ENCODE results near the gene RNF144B. TPM values are rescaled to one million over a fixed set of nuclear protein-coding genes. Genes with fewer than 3 reads are reported as not detected.

RNF144B gene
- total and polyA plus RNA-seq, 2 donors (not counting 1 experiment from before 2014, with no cell fraction given) = 0.61 to 0.83 TPM

- Histone ChIP-seq H3K79me2 (ENCODE audit: control insufficient read depth, insufficient read depth, low read length) (no peaks in the 10 kb centered on the region), H4K20me1 (ENCODE audit: control insufficient read depth, extremely low read depth, insufficient read depth, low read length) (no peaks in the 10 kb centered on the region), H3K27me3 (ENCODE audit: control insufficient read depth, insufficient read depth, low read length) (no peaks in the 10 kb centered on the region), H3K4me2 (ENCODE audit: extremely low read depth, insufficient read depth, low read length) (no peak overlapping the region), H3K4me1 (ENCODE audit: control insufficient read depth, extremely low read depth, insufficient read depth, low read length) (no peaks in the 10 kb centered on the region), H2AFZ (ENCODE audit: low read length) (no peak overlapping the region), H3K9me3 (ENCODE audit: control insufficient read depth, insufficient read depth, low read depth, low read length) (no peaks in the 10 kb centered on the region), H3K4me3 (replicated peaks in 1 of 4; ENCODE audit: control extremely low read depth in 1 of 4, insufficient read depth in 1 of 4, low read depth in 3 of 4, low read length in 4 of 4) (no peak overlapping the region), H3K36me3 (ENCODE audit: control insufficient read depth, insufficient read depth, low read length) (no peaks in the 10 kb centered on the region), H3K27ac (ENCODE audit: insufficient read depth, low read length) (no peak overlapping the region), H3K9ac (ENCODE audit: insufficient read depth, low read length) (no peak overlapping the region)
- DNase-seq (ENCODE audit: low read depth in 2 of 2) = no peak
- TF ChIP-seq CTCF (conservative IDR thresholded peaks at IDR 0.05 in 1 of 2, IDR thresholded peaks at IDR 0.05 in 1 of 2; ENCODE audit: low read depth in 1 of 2, low read length in 2 of 2) (no peak), EZH2 (IDR thresholded peaks at IDR 0.05; ENCODE audit: low read length, missing control alignments) (no peak)
Observed at GRCh38 chr6:18493382-18493891, 106.3 kb downstream of the RNF144B start.

GRCh38 chr6:18493925-18494324 is 106.8 kb downstream of the RNF144B start:
- DNase-seq (ENCODE audit: low read depth in 2 of 2) = no peak
- H3K9me3 ChIP-seq (ENCODE audit: control insufficient read depth, insufficient read depth, low read depth, low read length) = no peaks in the 10 kb centered on the region
- no peak overlapping the region for H3K27ac ChIP-seq (ENCODE audit: insufficient read depth, low read length)
- H3K4me2 ChIP-seq (ENCODE audit: extremely low read depth, insufficient read depth, low read length) = no peak overlapping the region
- H3K79me2 ChIP-seq (ENCODE audit: control insufficient read depth, insufficient read depth, low read length) = no peaks in the 10 kb centered on the region
- TF ChIP-seq EZH2 (IDR thresholded peaks at IDR 0.05; ENCODE audit: low read length, missing control alignments) = no peak
- no peak for TF ChIP-seq CTCF (conservative IDR thresholded peaks at IDR 0.05 in 1 of 2, IDR thresholded peaks at IDR 0.05 in 1 of 2; ENCODE audit: low read depth in 1 of 2, low read length in 2 of 2)
- H3K27me3 ChIP-seq (ENCODE audit: control insufficient read depth, insufficient read depth, low read length) = no peaks in the 10 kb centered on the region
- no peaks in the 10 kb centered on the region for H3K4me1 ChIP-seq (ENCODE audit: control insufficient read depth, extremely low read depth, insufficient read depth, low read length)
- H3K36me3 ChIP-seq (ENCODE audit: control insufficient read depth, insufficient read depth, low read length) = no peaks in the 10 kb centered on the region
- no peak overlapping the region for H3K9ac ChIP-seq (ENCODE audit: insufficient read depth, low read length)
- no peaks in the 10 kb centered on the region for H4K20me1 ChIP-seq (ENCODE audit: control insufficient read depth, extremely low read depth, insufficient read depth, low read length)
- H3K4me3 ChIP-seq (replicated peaks in 1 of 4; ENCODE audit: control extremely low read depth in 1 of 4, insufficient read depth in 1 of 4, low read depth in 3 of 4, low read length in 4 of 4) = no peak overlapping the region
- H2AFZ ChIP-seq (ENCODE audit: low read length) = no peak overlapping the region

GRCh38 chr6:18495236-18495635 is 108.1 kb downstream of the RNF144B start:
- Histone ChIP-seq H3K79me2 (ENCODE audit: control insufficient read depth, insufficient read depth, low read length) (no peaks in the 10 kb centered on the region), H3K36me3 (ENCODE audit: control insufficient read depth, insufficient read depth, low read length) (no peaks in the 10 kb centered on the region), H4K20me1 (ENCODE audit: control insufficient read depth, extremely low read depth, insufficient read depth, low read length) (no peaks in the 10 kb centered on the region), H2AFZ (ENCODE audit: low read length) (no peak overlapping the region), H3K27me3 (ENCODE audit: control insufficient read depth, insufficient read depth, low read length) (no peaks in the 10 kb centered on the region), H3K9ac (ENCODE audit: insufficient read depth, low read length) (no peak overlapping the region), H3K4me1 (ENCODE audit: control insufficient read depth, extremely low read depth, insufficient read depth, low read length) (no peaks in the 10 kb centered on the region), H3K4me2 (ENCODE audit: extremely low read depth, insufficient read depth, low read length) (no peak overlapping the region), H3K4me3 (replicated peaks in 1 of 4; ENCODE audit: control extremely low read depth in 1 of 4, insufficient read depth in 1 of 4, low read depth in 3 of 4, low read length in 4 of 4) (no peak overlapping the region), H3K9me3 (ENCODE audit: control insufficient read depth, insufficient read depth, low read depth, low read length) (no peaks in the 10 kb centered on the region), H3K27ac (ENCODE audit: insufficient read depth, low read length) (no peak overlapping the region)
- DNase-seq (ENCODE audit: low read depth in 2 of 2) = no peak
- TF ChIP-seq EZH2 (IDR thresholded peaks at IDR 0.05; ENCODE audit: low read length, missing control alignments) = no peak
- TF ChIP-seq CTCF (conservative IDR thresholded peaks at IDR 0.05 in 1 of 2, IDR thresholded peaks at IDR 0.05 in 1 of 2; ENCODE audit: low read depth in 1 of 2, low read length in 2 of 2) = no peak

All from fibroblast of lung (primary cell).